Upper lobe of left lung (tissue), 6 donors: Measurements from ENCODE around the gene LRRC14B. TPM values are rescaled to one million over a fixed set of nuclear protein-coding genes. Genes with fewer than 3 reads are reported as not detected.

ENCODE experiments used
- ATAC-seq, 2 donors: fragments of 200-7000 bp; cut with Tn5 transposase; one replicate each; pipeline ENCODE4 v1.9.1; 2022; ENCODE audit warnings: mild to moderate bottlenecking in 2 of 2, moderate library complexity in 2 of 2; ENCODE audit not compliant: low FRiP score in 2 of 2
- DNase-seq, 2 donors: peaks; one replicate each; pipeline ENCODE4 v3.0.0-alpha.2; 2019 to 2020
- H3K27ac ChIP-seq, 4 donors: fragments of 200-600 bp; sonication (generic); one replicate each; pipeline ENCODE4 v1.5.1; 2016 to 2019
- H3K27me3 ChIP-seq, 4 donors: fragments of 200-600 bp; sonication (generic); one replicate each; pipeline ENCODE4 v1.5.1; 2017 to 2019
- H3K36me3 ChIP-seq, 4 donors: fragments of 200-600 bp; sonication (generic); one replicate each; pipeline ENCODE4 v1.5.1; 2016 to 2019
- H3K4me1 ChIP-seq, 4 donors: fragments of 200-600 bp; sonication (generic); one replicate each; pipeline ENCODE4 v1.5.1; 2018 to 2019
- H3K4me3 ChIP-seq, 4 donors: fragments of 200-600 bp; sonication (generic); one replicate each; pipeline ENCODE4 v1.5.1; 2017 to 2019; ENCODE audit warnings: mild to moderate bottlenecking in 2 of 4, moderate library complexity in 1 of 4
- H3K9me3 ChIP-seq, 4 donors: fragments of 200-600 bp; sonication (generic); one replicate each; pipeline ENCODE4 v1.5.1; 2018 to 2019
- EP300 ChIP-seq, 4 donors: sonication (generic); formaldehyde crosslinking; IDR thresholded peaks; one replicate each; pipeline ENCODE4 v1.5.1; 2017; ENCODE audit warnings: antibody characterized with exemption in 4 of 4, control low read depth in 2 of 4
- POLR2A ChIP-seq, 4 donors: fragments of 450-650 bp; IDR thresholded peaks; one replicate each; pipeline ENCODE4 v1.5.1; 2016 to 2017; ENCODE audit warnings: antibody characterized with exemption in 4 of 4, mild to moderate bottlenecking in 2 of 4
- POLR2AphosphoS5 ChIP-seq, 2 donors: sonication (generic); formaldehyde crosslinking; IDR thresholded peaks; one replicate each; pipeline ENCODE4 v1.5.1; 2017; ENCODE audit warnings: antibody characterized with exemption in 2 of 2
- WGBS, 2 donors: methylation state at CpG; one replicate each; pipeline ENCODE4 v1.1.5; 2017 to 2018; 5-methylcytosine and 5-hydroxymethylcytosine counted together
- total RNA-seq, 6 donors: library from RNA; depleted of rRNA in 4 of 6; stranded (reverse); fragments of >200 nt in 4 of 6; gene quantifications; one replicate each; pipeline versions ENCODE4 v1.1.0 to v1.2.1, GENCODE V29; 2016 to 2021
- TF ChIP-seq, protein P1 (sequence below), 6 experiments: fragments of 450-650 bp in 4 of 6; fragments of 200-600 bp in 2 of 6; sonication (generic) in 2 of 6; IDR thresholded peaks; one replicate each; pipeline ENCODE4 v1.5.1; 2016 to 2019; ENCODE audit warnings: antibody characterized with exemption in 6 of 6
- donor health status: DM: no; HTN: no; CAD: no; lungs with moderate emphysema.
- donor health status: DM: no; HTN: yes; CAD: no; lungs with severe emphysema.

The LRRC14B gene
- total RNA-seq, 6 donors from 2014 or later: not detected

DNA sequence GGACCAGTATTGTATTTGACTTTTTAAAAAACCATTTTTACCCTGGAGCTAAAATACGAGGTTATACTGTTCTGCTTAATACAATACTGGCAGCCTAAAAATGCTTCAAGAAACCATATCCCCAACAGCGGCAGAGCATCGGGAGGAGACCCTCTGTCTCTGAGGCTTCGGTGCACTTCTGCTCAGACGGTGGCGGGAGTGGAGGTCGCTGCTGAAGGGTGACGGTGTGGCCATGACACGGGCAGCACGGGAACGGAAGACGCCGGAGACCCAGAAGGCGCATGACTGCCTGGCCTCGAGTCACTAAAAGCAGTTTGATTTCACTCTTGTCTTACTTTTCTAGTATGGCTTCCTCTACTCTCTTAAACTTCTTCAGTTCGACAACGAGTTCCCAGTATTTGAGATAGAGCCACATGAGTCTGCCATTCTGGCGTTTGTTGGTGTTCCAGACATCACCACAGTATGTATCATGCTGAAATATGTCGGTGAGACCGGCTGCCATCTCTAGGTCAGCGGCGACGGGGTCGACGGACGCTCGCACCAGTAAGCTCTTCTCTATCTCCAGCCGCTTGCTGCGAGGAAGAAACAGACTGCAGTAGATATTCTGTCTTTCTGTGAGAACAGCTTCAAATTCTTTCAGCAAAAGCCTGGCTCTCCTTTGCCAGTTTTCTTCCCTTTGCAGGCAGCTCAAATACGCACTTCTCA lies 13.8 kb downstream of the LRRC14B start:
- Histone ChIP-seq H3K27ac (no peak overlapping the region), H3K9me3 (no peaks in the 10 kb centered on the region), H3K36me3 (peaks cover 5 to 41% (median 22%) of the 10 kb centered on the region in 4 donors), H3K4me3 (no peak overlapping the region), H3K27me3 (no peaks in the 10 kb centered on the region), H3K4me1 (no peaks in the 10 kb centered on the region)
- DNase-seq: no peak
- 95 to 96% methylated on average over 30 of the region's 30 CpGs for WGBS, 2 donors
- ATAC-seq: no peak
- no peak for TF ChIP-seq POLR2AphosphoS5 (IDR thresholded peaks at IDR 0.05)

DNA sequence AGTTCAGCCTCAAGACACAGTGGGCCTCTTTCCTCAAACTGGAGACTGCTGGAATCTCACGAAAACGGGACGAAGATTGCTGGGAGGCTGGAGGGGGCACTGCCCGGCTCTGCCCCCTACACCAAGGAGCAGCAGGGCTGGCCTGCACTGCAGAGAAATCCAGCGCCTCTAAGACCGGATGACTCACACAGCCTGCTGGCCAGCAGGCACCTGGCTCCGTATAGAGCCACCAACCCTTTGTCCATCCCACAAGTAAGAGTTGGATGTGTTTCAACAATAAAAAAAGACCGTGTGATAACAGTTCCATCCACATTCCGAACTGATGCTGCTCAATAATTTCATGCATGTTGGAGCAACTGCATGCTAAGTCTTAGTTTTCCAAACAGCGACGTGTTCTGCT lies 15.1 kb downstream of the LRRC14B start:
- DNase-seq: no peak
- WGBS, 2 donors: 82 to 84% methylated on average over 11 of the region's 11 CpGs
- Histone ChIP-seq H3K4me3 (no peak overlapping the region), H3K9me3 (no peaks in the 10 kb centered on the region), H3K4me1 (no peaks in the 10 kb centered on the region), H3K36me3 (peaks cover 5 to 41% (median 22%) of the 10 kb centered on the region in 4 donors), H3K27ac (no peak overlapping the region), H3K27me3 (no peaks in the 10 kb centered on the region)
- peak in 1 of 2 donors; percentile 83 for ATAC-seq
- TF ChIP-seq, protein P1, sequence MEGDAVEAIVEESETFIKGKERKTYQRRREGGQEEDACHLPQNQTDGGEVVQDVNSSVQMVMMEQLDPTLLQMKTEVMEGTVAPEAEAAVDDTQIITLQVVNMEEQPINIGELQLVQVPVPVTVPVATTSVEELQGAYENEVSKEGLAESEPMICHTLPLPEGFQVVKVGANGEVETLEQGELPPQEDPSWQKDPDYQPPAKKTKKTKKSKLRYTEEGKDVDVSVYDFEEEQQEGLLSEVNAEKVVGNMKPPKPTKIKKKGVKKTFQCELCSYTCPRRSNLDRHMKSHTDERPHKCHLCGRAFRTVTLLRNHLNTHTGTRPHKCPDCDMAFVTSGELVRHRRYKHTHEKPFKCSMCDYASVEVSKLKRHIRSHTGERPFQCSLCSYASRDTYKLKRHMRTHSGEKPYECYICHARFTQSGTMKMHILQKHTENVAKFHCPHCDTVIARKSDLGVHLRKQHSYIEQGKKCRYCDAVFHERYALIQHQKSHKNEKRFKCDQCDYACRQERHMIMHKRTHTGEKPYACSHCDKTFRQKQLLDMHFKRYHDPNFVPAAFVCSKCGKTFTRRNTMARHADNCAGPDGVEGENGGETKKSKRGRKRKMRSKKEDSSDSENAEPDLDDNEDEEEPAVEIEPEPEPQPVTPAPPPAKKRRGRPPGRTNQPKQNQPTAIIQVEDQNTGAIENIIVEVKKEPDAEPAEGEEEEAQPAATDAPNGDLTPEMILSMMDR (IDR thresholded peaks at IDR 0.05): no peak
- TF ChIP-seq EP300 (IDR thresholded peaks at IDR 0.05) (no peak), POLR2AphosphoS5 (IDR thresholded peaks at IDR 0.05) (no peak), POLR2A (IDR thresholded peaks at IDR 0.05) (no peak)

DNA sequence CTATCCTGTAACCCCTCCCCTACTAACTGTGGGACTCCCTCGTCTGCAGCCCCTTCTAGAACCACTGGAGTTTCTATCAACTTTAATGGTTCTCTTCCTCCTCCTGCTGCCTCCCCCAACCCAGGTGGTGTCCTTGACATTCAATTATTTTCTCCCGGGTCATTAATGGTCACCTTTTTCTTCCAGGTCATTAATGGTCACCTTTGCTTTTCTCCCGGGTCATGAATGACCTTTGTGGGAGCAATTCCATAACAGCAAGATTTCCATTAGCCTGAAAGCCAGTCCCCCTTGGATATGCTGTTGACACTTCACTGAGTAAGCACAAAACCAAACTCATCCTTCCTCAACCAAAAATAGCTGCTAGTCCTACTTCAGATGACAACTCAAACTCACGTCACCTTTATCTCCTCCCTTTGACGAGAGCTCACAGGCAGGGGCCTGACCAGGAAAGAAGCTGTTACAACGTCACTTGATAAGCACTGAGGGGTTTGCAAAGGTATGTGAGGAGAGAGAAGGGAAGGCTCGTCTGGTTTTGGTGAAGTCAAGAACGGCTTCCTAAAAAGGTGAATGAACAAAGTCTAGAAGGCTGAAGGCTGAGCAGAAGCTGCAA lies 15.7 kb downstream of the LRRC14B start:
- Histone ChIP-seq H3K9me3 (no peaks in the 10 kb centered on the region), H3K27ac (no peak overlapping the region), H3K27me3 (no peaks in the 10 kb centered on the region), H3K4me1 (no peaks in the 10 kb centered on the region), H3K4me3 (no peak overlapping the region), H3K36me3 (peaks cover 5 to 39% (median 22%) of the 10 kb centered on the region in 4 donors)
- TF ChIP-seq POLR2A (IDR thresholded peaks at IDR 0.05) (no peak), POLR2AphosphoS5 (IDR thresholded peaks at IDR 0.05) (no peak), EP300 (IDR thresholded peaks at IDR 0.05) (no peak)
- TF ChIP-seq, protein P1 (IDR thresholded peaks at IDR 0.05): no peak
- ATAC-seq (no peak), DNase-seq (no peak)
- 86 to 90% methylated on average over 8 of the region's 8 CpGs for WGBS, 2 donors

DNA sequence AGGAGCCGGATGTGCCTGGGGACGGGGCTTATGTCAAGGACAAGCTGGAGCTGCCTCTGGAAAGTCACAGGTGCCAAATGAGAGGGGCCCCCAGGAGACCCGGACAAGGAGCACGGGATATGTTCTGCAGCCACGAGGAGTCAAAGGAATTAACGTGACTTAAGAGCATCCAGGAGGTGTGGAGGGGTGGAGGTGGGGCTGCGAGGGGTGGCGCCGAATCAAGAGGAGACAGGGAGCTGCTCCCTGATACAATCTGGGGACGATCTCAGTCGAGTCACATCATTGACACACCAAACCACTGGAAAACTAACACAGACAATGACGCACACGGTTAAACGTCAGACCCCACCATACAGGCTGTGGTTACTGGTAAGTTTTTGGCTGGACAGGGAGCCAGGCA lies 16.3 kb downstream of the LRRC14B start:
- 81 to 87% methylated on average over 14 of the region's 14 CpGs for WGBS, 2 donors
- no peak for ATAC-seq
- TF ChIP-seq POLR2AphosphoS5 (IDR thresholded peaks at IDR 0.05) (no peak), POLR2A (IDR thresholded peaks at IDR 0.05) (no peak), EP300 (IDR thresholded peaks at IDR 0.05) (no peak)
- TF ChIP-seq, protein P1 (IDR thresholded peaks at IDR 0.05): no peak
- H3K36me3 ChIP-seq: peaks cover 5 to 39% (median 22%) of the 10 kb centered on the region in 4 donors
- no peaks in the 10 kb centered on the region for H3K27me3 ChIP-seq
- H3K9me3 ChIP-seq: no peaks in the 10 kb centered on the region
- H3K4me3 ChIP-seq: no peak overlapping the region
- no peak overlapping the region for H3K27ac ChIP-seq
- H3K4me1 ChIP-seq: no peaks in the 10 kb centered on the region
- DNase-seq: no peak

DNA sequence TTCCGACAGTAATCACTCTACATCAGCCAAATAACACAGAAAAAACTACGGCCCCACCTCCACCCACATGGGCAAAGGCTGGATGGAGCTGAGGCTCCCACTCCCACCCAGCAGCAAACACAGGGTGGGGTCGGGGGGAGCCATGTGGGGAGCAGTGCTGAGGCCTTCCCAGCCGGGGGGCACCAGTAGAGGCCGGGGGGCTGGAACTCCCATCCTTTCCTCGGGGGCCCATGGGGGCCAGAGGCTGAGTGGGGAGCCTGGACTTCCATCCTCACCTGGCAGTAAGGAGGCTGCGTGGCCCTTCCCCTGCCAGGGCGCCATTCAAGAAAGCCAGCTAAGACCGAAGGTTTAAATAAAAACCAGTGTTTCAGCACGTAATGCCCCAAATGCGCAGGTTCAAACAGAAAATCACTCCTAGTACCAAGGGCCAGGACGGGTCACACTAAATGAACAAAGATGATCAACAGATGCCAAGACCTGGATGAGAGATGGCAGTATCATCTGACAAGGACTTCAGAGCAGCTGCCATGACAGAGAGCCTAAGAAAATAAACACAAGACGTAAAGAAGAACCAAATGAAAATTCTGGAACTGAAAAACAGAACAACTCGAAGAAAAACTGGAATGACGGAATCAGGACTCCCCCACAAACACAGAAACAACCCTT lies 17.3 kb downstream of the LRRC14B start:
- no peak overlapping the region for H3K4me3 ChIP-seq
- ATAC-seq: peak in 1 of 2 donors; percentile 55
- DNase-seq: no peak
- H3K27me3 ChIP-seq: no peaks in the 10 kb centered on the region
- H3K9me3 ChIP-seq: no peaks in the 10 kb centered on the region
- no peak for TF ChIP-seq POLR2AphosphoS5 (IDR thresholded peaks at IDR 0.05)
- H3K36me3 ChIP-seq: peaks cover 5 to 37% (median 21%) of the 10 kb centered on the region in 4 donors
- no peaks in the 10 kb centered on the region for H3K4me1 ChIP-seq
- WGBS, 2 donors: 88 to 89% methylated on average over 11 to 13 of the region's 15 CpGs
- no peak overlapping the region for H3K27ac ChIP-seq
